Activated naive CD8-positive, alpha-beta T cell treated with anti-CD3 and anti-CD28 coated beads for 36 hours (primary cell): ENCODE results near the gene CTIF. TPM values are rescaled to one million over a fixed set of nuclear protein-coding genes. Genes with fewer than 3 reads are reported as not detected.

ENCODE experiments used
- DNase-seq: peaks from one replicate; pipeline ENCODE4 v3.0.0; 2021
- H3K27ac Mint-ChIP-seq: one replicate; pipeline ENCODE4 v1.8.0; 2022; ENCODE audit warnings: mild to moderate bottlenecking, moderate library complexity, mixed read lengths
- H3K27me3 Mint-ChIP-seq: one replicate; pipeline ENCODE4 v1.8.0; 2022; ENCODE audit warnings: mild to moderate bottlenecking, mixed read lengths
- H3K36me3 Mint-ChIP-seq: one replicate; pipeline ENCODE4 v1.8.0; 2021; ENCODE audit warnings: mild to moderate bottlenecking, mixed read lengths
- H3K4me1 Mint-ChIP-seq: one replicate; pipeline ENCODE4 v1.8.0; 2021; ENCODE audit warnings: mixed read lengths
- H3K4me3 Mint-ChIP-seq: one replicate; pipeline ENCODE4 v1.8.0; 2022; ENCODE audit warnings: mild to moderate bottlenecking, moderate library complexity, mixed read lengths
- H3K9me3 Mint-ChIP-seq: one replicate; pipeline ENCODE4 v1.8.0; 2022; ENCODE audit warnings: mixed read lengths
- total RNA-seq, 2 experiments: library from RNA; stranded (reverse); gene quantifications; one replicate each; pipeline ENCODE4 v1.2.3, GENCODE V29; 2021

Gene CTIF
- total RNA-seq, 2 experiments from 2014 or later, result 2.3 to 3.5 TPM

GRCh38 chr18:48851599-48851960, 312.7 kb downstream of the CTIF start:
- no peak overlapping the region for H3K27ac Mint-ChIP-seq
- H3K9me3 Mint-ChIP-seq, result peaks cover 1% of the 10 kb centered on the region
- H3K4me1 Mint-ChIP-seq, result peaks cover 22% of the 10 kb centered on the region
- no peaks in the 10 kb centered on the region for H3K36me3 Mint-ChIP-seq
- no peak overlapping the region for H3K4me3 Mint-ChIP-seq
- no peaks in the 10 kb centered on the region for H3K27me3 Mint-ChIP-seq
- DNase-seq, result no peak

GRCh38 chr18:48852292-48852691, 313.5 kb downstream of the CTIF start:
- no peak overlapping the region for H3K27ac Mint-ChIP-seq
- H3K27me3 Mint-ChIP-seq, result no peaks in the 10 kb centered on the region
- no peak overlapping the region for H3K4me3 Mint-ChIP-seq
- DNase-seq, result no peak
- no peaks in the 10 kb centered on the region for H3K36me3 Mint-ChIP-seq
- peaks cover 22% of the 10 kb centered on the region for H3K4me1 Mint-ChIP-seq
- H3K9me3 Mint-ChIP-seq, result no peaks in the 10 kb centered on the region

- Mint-ChIP-seq H3K9me3 (no peaks in the 10 kb centered on the region), H3K36me3 (no peaks in the 10 kb centered on the region), H3K27me3 (no peaks in the 10 kb centered on the region), H3K4me3 (no peak overlapping the region), H3K4me1 (peaks cover 22% of the 10 kb centered on the region), H3K27ac (no peak overlapping the region)
- no peak for DNase-seq
These were observed 314.0 kb downstream of the CTIF start for GRCh38 chr18:48852794-48853193.

DNA sequence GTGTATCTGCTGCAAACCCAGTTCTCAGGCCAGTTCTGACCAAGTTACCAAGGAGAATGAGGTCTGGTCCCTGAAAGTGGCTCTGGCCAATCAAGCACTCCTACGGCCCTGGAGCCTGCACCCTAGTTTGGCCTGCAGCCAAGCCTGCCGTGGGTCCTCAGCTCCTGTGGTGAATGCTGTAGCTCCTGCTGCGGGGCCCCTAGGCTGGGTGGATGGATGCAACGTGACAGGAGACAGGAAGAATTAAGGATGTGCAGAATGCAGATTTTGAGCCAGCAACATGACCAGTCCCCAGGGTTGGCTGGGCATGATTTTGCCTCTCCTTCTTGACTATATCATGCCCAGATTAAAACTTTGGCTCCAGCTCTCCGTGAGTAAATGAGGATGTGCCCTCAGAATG, 314.8 kb downstream of the CTIF start:
- no peaks in the 10 kb centered on the region for H3K27me3 Mint-ChIP-seq

DNA sequence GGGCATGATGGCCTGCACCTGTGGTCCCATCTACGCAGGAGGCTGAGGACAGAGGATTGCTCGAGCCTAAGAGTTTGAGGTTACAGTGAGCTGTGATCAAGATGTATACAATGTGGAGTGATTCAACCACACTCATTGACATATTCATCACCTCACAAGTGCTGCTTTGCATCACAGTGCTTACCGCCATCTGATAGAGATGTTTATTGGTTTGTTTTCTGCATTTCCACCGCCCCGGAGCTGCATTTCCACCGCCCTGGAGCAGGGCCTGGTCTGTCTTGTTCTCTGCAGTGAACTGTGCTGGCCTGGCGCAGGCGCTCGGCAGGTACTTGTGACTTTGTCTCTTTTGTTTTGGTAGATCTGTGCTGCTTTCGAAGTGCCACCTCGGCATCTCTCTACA, 315.9 kb downstream of the CTIF start:
- Mint-ChIP-seq H3K36me3 (no peaks in the 10 kb centered on the region), H3K4me1 (peaks cover 22% of the 10 kb centered on the region), H3K27me3 (no peaks in the 10 kb centered on the region), H3K27ac (no peak overlapping the region), H3K9me3 (no peaks in the 10 kb centered on the region), H3K4me3 (no peak overlapping the region)
- DNase-seq, result no peak

More for the DNA sequence above, 314.8 kb downstream of the CTIF start:
- no peak for DNase-seq
- Mint-ChIP-seq H3K4me3 (no peak overlapping the region), H3K9me3 (no peaks in the 10 kb centered on the region), H3K27ac (no peak overlapping the region), H3K4me1 (peaks cover 22% of the 10 kb centered on the region), H3K36me3 (no peaks in the 10 kb centered on the region)

DNA sequence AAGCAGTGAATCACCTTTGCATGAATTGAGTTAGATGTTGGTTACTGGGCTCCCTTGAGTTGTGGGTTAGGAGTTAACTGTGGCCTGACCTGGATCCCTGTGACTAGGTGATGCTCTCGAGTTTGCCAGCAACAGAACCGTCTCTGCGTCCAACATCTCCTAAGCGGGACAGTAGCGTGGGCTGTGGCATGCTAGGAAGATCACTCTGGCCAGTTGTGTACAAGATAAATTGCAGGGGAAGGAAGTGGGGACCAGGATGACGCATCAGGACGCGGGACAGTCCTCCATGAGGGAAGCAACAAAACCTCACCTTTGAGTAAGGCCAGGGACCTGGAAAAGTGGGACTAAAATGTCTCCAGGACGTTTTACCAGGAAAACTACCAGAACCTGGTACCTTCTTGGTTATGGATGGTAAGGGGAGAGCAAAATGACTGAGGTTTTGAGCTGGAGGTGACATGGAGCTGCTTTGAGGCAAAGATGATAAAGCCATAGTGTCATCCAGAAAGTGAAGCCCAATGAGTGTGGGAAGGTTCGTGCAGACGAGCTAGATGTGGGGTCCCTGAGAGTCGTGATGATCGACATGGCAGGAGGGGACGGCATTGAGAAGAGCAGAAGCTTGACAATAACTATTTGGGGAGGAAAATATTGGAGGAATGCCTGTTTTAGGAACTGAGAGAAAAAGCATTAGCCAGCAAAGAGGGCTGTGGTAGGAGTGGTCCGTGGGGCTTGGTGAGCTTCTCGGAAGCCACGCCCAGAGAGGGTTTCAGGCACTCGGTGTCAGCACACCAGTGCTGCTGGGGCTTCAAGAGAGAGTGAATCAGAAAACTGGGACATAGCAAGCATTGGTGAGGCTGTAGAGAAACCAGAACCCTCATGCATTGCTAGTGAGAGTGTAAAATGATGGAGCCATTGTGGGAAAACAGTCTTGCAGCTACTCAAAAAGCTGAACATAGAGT, 316.9 kb downstream of the CTIF start:
- no peaks in the 10 kb centered on the region for H3K27me3 Mint-ChIP-seq
- no peaks in the 10 kb centered on the region for H3K9me3 Mint-ChIP-seq
- H3K4me3 Mint-ChIP-seq, result no peak overlapping the region
- peaks cover 22% of the 10 kb centered on the region for H3K4me1 Mint-ChIP-seq
- H3K36me3 Mint-ChIP-seq, result no peaks in the 10 kb centered on the region
- no peak for DNase-seq
- no peak overlapping the region for H3K27ac Mint-ChIP-seq

GRCh38 chr18:48857023-48857694, 318.3 kb downstream of the CTIF start:
- DNase-seq, result no peak
- Mint-ChIP-seq H3K27ac (no peak overlapping the region), H3K9me3 (no peaks in the 10 kb centered on the region), H3K27me3 (no peaks in the 10 kb centered on the region), H3K4me3 (no peak overlapping the region), H3K36me3 (no peaks in the 10 kb centered on the region), H3K4me1 (peaks cover 16% of the 10 kb centered on the region)

GRCh38 chr18:48858676-48859075, 319.8 kb downstream of the CTIF start:
- Mint-ChIP-seq H3K9me3 (no peaks in the 10 kb centered on the region), H3K4me1 (peaks cover 1% of the 10 kb centered on the region), H3K4me3 (no peak overlapping the region), H3K27ac (no peak overlapping the region), H3K27me3 (no peaks in the 10 kb centered on the region), H3K36me3 (no peaks in the 10 kb centered on the region)
- no peak for DNase-seq

GRCh38 chr18:48859311-48860268, 320.8 kb downstream of the CTIF start:
- DNase-seq, result no peak
- H3K9me3 Mint-ChIP-seq, result no peaks in the 10 kb centered on the region
- no peaks in the 10 kb centered on the region for H3K27me3 Mint-ChIP-seq
- peaks cover 1% of the 10 kb centered on the region for H3K4me1 Mint-ChIP-seq
- H3K4me3 Mint-ChIP-seq, result no peak overlapping the region
- H3K27ac Mint-ChIP-seq, result no peak overlapping the region
- H3K36me3 Mint-ChIP-seq, result peaks cover 2% of the 10 kb centered on the region

DNA sequence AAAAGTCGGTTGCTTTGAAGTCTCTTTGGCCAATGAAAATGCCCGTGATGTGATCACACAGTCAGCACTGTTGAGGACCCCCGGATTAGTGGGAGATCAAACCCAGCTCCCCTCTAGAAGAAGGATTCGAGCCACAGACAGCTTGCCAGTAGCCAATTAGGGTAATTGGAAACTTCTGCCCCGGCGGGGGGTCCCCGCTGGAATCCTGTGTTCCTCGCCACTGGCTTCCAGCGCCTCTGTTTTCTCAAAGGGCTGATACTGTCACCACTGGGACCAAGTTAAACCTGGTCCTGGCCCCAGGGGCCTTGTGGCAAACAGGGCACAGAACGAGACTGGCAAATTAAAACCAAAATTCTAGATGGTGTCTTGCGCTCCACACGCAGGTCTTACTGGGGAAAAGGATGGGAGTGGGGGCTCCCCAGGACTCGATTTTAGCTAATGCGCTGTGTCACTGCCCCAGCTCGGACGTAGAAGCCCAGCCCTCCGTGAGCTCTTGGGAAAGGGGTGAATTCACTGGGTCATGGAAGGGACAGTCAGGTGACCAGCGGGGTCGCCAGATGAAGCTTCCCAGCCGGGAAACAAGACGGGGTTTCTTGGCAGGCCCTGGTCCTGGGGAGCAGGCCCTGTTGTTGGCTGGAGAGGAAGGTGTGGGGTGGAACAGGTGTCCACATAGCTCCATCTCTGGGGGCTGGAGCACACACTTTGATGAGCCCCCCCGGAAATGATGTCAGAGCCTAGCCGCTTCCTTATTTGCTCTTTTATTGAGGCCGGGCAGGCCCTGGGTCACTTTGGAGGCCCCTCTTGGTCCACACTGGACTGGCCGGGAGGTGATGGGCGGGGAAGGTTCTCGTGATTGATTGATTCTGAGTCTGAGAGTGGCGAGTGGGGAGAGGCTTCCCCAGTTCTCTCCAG, 321.7 kb downstream of the CTIF start:
- Mint-ChIP-seq H3K27me3 (no peaks in the 10 kb centered on the region), H3K9me3 (peaks cover 3% of the 10 kb centered on the region), H3K4me1 (no peaks in the 10 kb centered on the region), H3K4me3 (no peak overlapping the region), H3K27ac (no peak overlapping the region), H3K36me3 (peaks cover 5% of the 10 kb centered on the region)
- no peak for DNase-seq

- no peaks in the 10 kb centered on the region for H3K27me3 Mint-ChIP-seq
- peaks cover 3% of the 10 kb centered on the region for H3K9me3 Mint-ChIP-seq
- H3K36me3 Mint-ChIP-seq, result peaks cover 5% of the 10 kb centered on the region
- H3K27ac Mint-ChIP-seq, result no peak overlapping the region
- H3K4me3 Mint-ChIP-seq, result no peak overlapping the region
- no peaks in the 10 kb centered on the region for H3K4me1 Mint-ChIP-seq
- no peak for DNase-seq
These were observed 322.4 kb downstream of the CTIF start for GRCh38 chr18:48861181-48861708.

DNA sequence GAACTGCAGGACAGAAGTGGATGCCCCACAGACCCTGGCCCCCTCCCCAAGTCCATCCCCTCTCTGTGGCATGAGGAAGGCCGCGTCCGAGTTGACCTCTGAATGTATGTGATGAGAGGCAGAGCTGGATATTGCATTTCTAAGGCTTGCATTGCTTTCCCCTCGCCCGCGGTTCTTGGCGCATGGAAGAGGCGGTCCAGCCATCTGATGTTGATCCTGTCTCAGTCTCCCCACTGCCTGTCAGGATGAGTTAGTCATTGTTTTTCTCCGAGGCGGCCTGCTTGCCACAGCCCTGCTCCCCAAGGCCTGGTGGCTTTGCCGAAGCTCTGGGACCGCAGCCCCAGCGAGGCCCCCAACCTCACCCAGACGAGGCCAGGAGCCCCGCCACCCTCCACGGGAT, 323.3 kb downstream of the CTIF start:
- Mint-ChIP-seq H3K4me1 (no peaks in the 10 kb centered on the region), H3K27me3 (no peaks in the 10 kb centered on the region), H3K27ac (no peak overlapping the region), H3K4me3 (no peak overlapping the region), H3K9me3 (peaks cover 3% of the 10 kb centered on the region), H3K36me3 (peaks cover 5% of the 10 kb centered on the region)
- DNase-seq, result no peak

GRCh38 chr18:48862678-48863270, 323.9 kb downstream of the CTIF start:
- no peaks in the 10 kb centered on the region for H3K27me3 Mint-ChIP-seq
- no peak overlapping the region for H3K4me3 Mint-ChIP-seq
- H3K4me1 Mint-ChIP-seq, result no peaks in the 10 kb centered on the region
- no peak overlapping the region for H3K27ac Mint-ChIP-seq
- DNase-seq, result no peak
- peaks cover 5% of the 10 kb centered on the region for H3K36me3 Mint-ChIP-seq
- peaks cover 3% of the 10 kb centered on the region for H3K9me3 Mint-ChIP-seq
